ENCODE results near the gene RAB17.

DNA sequence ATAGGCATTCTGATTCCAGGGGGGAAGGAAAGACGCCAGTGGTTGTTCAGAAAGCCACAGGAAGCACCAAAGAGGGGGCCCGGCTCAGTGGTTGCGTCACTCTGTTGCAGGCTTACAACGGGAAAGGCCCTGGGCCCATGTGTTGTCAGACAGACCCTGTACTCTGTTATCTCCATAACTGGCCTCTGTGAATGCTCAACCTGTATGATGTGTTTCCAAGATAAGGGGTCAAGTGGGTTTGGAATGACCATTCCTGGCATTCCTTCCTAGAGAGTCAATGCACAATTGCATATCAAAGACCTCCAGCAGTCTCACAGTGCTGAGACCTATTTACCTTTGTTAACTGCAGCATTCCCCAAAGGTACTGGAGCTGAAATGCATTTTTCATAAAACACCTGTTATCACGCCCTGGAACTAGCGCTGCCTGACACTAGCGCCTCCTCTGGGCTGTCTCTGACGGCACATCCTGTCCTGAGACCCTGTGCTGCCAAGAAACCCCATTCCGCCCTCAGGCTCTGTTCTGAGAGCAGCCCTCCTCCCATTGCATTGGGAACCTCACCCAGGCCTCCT, 23.7 kb upstream of the RAB17 start:
- TF ChIP-seq, protein P1, sequence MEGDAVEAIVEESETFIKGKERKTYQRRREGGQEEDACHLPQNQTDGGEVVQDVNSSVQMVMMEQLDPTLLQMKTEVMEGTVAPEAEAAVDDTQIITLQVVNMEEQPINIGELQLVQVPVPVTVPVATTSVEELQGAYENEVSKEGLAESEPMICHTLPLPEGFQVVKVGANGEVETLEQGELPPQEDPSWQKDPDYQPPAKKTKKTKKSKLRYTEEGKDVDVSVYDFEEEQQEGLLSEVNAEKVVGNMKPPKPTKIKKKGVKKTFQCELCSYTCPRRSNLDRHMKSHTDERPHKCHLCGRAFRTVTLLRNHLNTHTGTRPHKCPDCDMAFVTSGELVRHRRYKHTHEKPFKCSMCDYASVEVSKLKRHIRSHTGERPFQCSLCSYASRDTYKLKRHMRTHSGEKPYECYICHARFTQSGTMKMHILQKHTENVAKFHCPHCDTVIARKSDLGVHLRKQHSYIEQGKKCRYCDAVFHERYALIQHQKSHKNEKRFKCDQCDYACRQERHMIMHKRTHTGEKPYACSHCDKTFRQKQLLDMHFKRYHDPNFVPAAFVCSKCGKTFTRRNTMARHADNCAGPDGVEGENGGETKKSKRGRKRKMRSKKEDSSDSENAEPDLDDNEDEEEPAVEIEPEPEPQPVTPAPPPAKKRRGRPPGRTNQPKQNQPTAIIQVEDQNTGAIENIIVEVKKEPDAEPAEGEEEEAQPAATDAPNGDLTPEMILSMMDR (IDR thresholded peaks at IDR 0.05; ENCODE audit: low read length): no peak
- TF ChIP-seq EZH2 (optimal IDR thresholded peaks at IDR 0.05; ENCODE audit: low read depth, low read length) (no peak), EZH2phosphoT487 (IDR thresholded peaks at IDR 0.05; ENCODE audit: low read length) (no peak)
